Measurements from ENCODE around the gene SIK2. TPM values are rescaled to one million over a fixed set of nuclear protein-coding genes. Genes with fewer than 3 reads are reported as not detected.
A peak's percentile ranks its signal among the peaks of the same experiment; 100 is the strongest.

The SIK2 gene
- total RNA-seq, 2 donors from 2014 or later, result 5.6 to 6.4 TPM

GRCh38 chr11:111624608-111625007 is 22.4 kb downstream of the SIK2 start:
- ATAC-seq (replicated peaks), result no peak
- H3K36me3 Mint-ChIP-seq (ENCODE audit: low read depth), result peaks cover 63% of the 10 kb centered on the region

GRCh38 chr11:111627591-111627990 is 25.3 kb downstream of the SIK2 start:
- Mint-ChIP-seq H3K4me3 (no peak overlapping the region), H3K27ac (no peak overlapping the region), H3K27me3 (no peaks in the 10 kb centered on the region), H3K9me3 (no peaks in the 10 kb centered on the region), H3K36me3 (ENCODE audit: low read depth) (peaks cover 41% of the 10 kb centered on the region), H3K4me1 (peaks cover 6% of the 10 kb centered on the region)
- no peak for ATAC-seq (replicated peaks)

More at GRCh38 chr11:111624608-111625007, 22.4 kb downstream of the SIK2 start:
- peaks cover 6% of the 10 kb centered on the region for H3K4me1 Mint-ChIP-seq
- no peak overlapping the region for H3K27ac Mint-ChIP-seq
- no peak overlapping the region for H3K4me3 Mint-ChIP-seq
- H3K27me3 Mint-ChIP-seq, result no peaks in the 10 kb centered on the region
- no peaks in the 10 kb centered on the region for H3K9me3 Mint-ChIP-seq

- H3K27ac Mint-ChIP-seq, result no peak overlapping the region
- peaks cover 10% of the 10 kb centered on the region for H3K4me1 Mint-ChIP-seq
- ATAC-seq (replicated peaks), result peak; percentile 49
- peaks cover 25% of the 10 kb centered on the region for H3K36me3 Mint-ChIP-seq (ENCODE audit: low read depth)
- H3K4me3 Mint-ChIP-seq, result no peak overlapping the region
- H3K27me3 Mint-ChIP-seq, result no peaks in the 10 kb centered on the region
- H3K9me3 Mint-ChIP-seq, result no peaks in the 10 kb centered on the region
Measured at GRCh38 chr11:111629499-111629898, 27.2 kb downstream of the SIK2 start.

GRCh38 chr11:111631024-111631665 is 28.9 kb downstream of the SIK2 start:
- Mint-ChIP-seq H3K36me3 (ENCODE audit: low read depth) (peaks cover 12% of the 10 kb centered on the region), H3K27me3 (no peaks in the 10 kb centered on the region), H3K9me3 (no peaks in the 10 kb centered on the region), H3K27ac (no peak overlapping the region), H3K4me3 (no peak overlapping the region), H3K4me1 (peaks cover 11% of the 10 kb centered on the region)
- peak; percentile 42 for ATAC-seq (replicated peaks)

- Mint-ChIP-seq H3K36me3 (ENCODE audit: low read depth) (peaks cover 12% of the 10 kb centered on the region), H3K27me3 (no peaks in the 10 kb centered on the region), H3K4me3 (no peak overlapping the region), H3K9me3 (no peaks in the 10 kb centered on the region), H3K27ac (no peak overlapping the region), H3K4me1 (peaks cover 11% of the 10 kb centered on the region)
- ATAC-seq (replicated peaks), result peak; percentile 49
Measured at GRCh38 chr11:111631666-111632039, 29.4 kb downstream of the SIK2 start.

GRCh38 chr11:111632516-111633220 is 30.4 kb downstream of the SIK2 start:
- peaks cover 13% of the 10 kb centered on the region for H3K4me1 Mint-ChIP-seq
- H3K4me3 Mint-ChIP-seq, result no peak overlapping the region
- ATAC-seq (replicated peaks), result no peak
- no peaks in the 10 kb centered on the region for H3K9me3 Mint-ChIP-seq
- no peaks in the 10 kb centered on the region for H3K27me3 Mint-ChIP-seq
- H3K36me3 Mint-ChIP-seq (ENCODE audit: low read depth), result peaks cover 14% of the 10 kb centered on the region
- no peak overlapping the region for H3K27ac Mint-ChIP-seq

GRCh38 chr11:111633248-111633647 is 31.0 kb downstream of the SIK2 start:
- Mint-ChIP-seq H3K9me3 (no peaks in the 10 kb centered on the region), H3K27ac (no peak overlapping the region), H3K27me3 (no peaks in the 10 kb centered on the region), H3K4me1 (peaks cover 16% of the 10 kb centered on the region), H3K4me3 (no peak overlapping the region), H3K36me3 (ENCODE audit: low read depth) (peaks cover 14% of the 10 kb centered on the region)
- no peak for ATAC-seq (replicated peaks)

- no peaks in the 10 kb centered on the region for H3K9me3 Mint-ChIP-seq
- H3K4me3 Mint-ChIP-seq, result no peak overlapping the region
- peaks cover 10% of the 10 kb centered on the region for H3K36me3 Mint-ChIP-seq (ENCODE audit: low read depth)
- no peaks in the 10 kb centered on the region for H3K27me3 Mint-ChIP-seq
- H3K27ac Mint-ChIP-seq, result no peak overlapping the region
- ATAC-seq (replicated peaks), result peak; percentile 69
- peaks cover 16% of the 10 kb centered on the region for H3K4me1 Mint-ChIP-seq
Measured at GRCh38 chr11:111633756-111634362, 31.6 kb downstream of the SIK2 start.

GRCh38 chr11:111634981-111635705 is 32.9 kb downstream of the SIK2 start:
- Mint-ChIP-seq H3K27ac (no peak overlapping the region), H3K4me3 (peak overlapping the region; percentile 27), H3K9me3 (no peaks in the 10 kb centered on the region), H3K27me3 (no peaks in the 10 kb centered on the region), H3K36me3 (ENCODE audit: low read depth) (peaks cover 21% of the 10 kb centered on the region), H3K4me1 (peaks cover 16% of the 10 kb centered on the region)
- ATAC-seq (replicated peaks), result no peak

- ATAC-seq (replicated peaks), result no peak
- Mint-ChIP-seq H3K4me3 (no peak overlapping the region), H3K36me3 (ENCODE audit: low read depth) (peaks cover 22% of the 10 kb centered on the region), H3K27ac (no peak overlapping the region), H3K9me3 (no peaks in the 10 kb centered on the region), H3K4me1 (peaks cover 16% of the 10 kb centered on the region), H3K27me3 (no peaks in the 10 kb centered on the region)
Measured at GRCh38 chr11:111635706-111636045, 33.4 kb downstream of the SIK2 start.

GRCh38 chr11:111637885-111638284 is 35.6 kb downstream of the SIK2 start:
- Mint-ChIP-seq H3K9me3 (no peaks in the 10 kb centered on the region), H3K27me3 (no peaks in the 10 kb centered on the region), H3K27ac (peak overlapping the region; percentile 37), H3K36me3 (ENCODE audit: low read depth) (peaks cover 33% of the 10 kb centered on the region), H3K4me3 (no peak overlapping the region), H3K4me1 (peaks cover 19% of the 10 kb centered on the region)
- ATAC-seq (replicated peaks), result peak; percentile 28

- peaks cover 17% of the 10 kb centered on the region for H3K4me1 Mint-ChIP-seq
- no peak overlapping the region for H3K27ac Mint-ChIP-seq
- no peaks in the 10 kb centered on the region for H3K9me3 Mint-ChIP-seq
- H3K4me3 Mint-ChIP-seq, result no peak overlapping the region
- no peaks in the 10 kb centered on the region for H3K27me3 Mint-ChIP-seq
- no peak for ATAC-seq (replicated peaks)
- peaks cover 33% of the 10 kb centered on the region for H3K36me3 Mint-ChIP-seq (ENCODE audit: low read depth)
Measured at GRCh38 chr11:111639226-111639925, 37.1 kb downstream of the SIK2 start.

GRCh38 chr11:111641339-111642015 is 39.2 kb downstream of the SIK2 start:
- no peak overlapping the region for H3K4me3 Mint-ChIP-seq
- H3K27ac Mint-ChIP-seq, result no peak overlapping the region
- H3K9me3 Mint-ChIP-seq, result no peaks in the 10 kb centered on the region
- no peaks in the 10 kb centered on the region for H3K27me3 Mint-ChIP-seq
- H3K36me3 Mint-ChIP-seq (ENCODE audit: low read depth), result peaks cover 33% of the 10 kb centered on the region
- ATAC-seq (replicated peaks), result no peak
- peaks cover 9% of the 10 kb centered on the region for H3K4me1 Mint-ChIP-seq

GRCh38 chr11:111642542-111642941 is 40.3 kb downstream of the SIK2 start:
- Mint-ChIP-seq H3K4me1 (peaks cover 8% of the 10 kb centered on the region), H3K4me3 (no peak overlapping the region), H3K27ac (no peak overlapping the region), H3K36me3 (ENCODE audit: low read depth) (peaks cover 33% of the 10 kb centered on the region), H3K9me3 (no peaks in the 10 kb centered on the region), H3K27me3 (no peaks in the 10 kb centered on the region)
- no peak for ATAC-seq (replicated peaks)

Data from activated T-helper 17 cell treated with anti-CD3 and anti-CD28 coated beads, Interleukin-2, amount 50 U/mL, for 72 hours (primary cell).